Measurements from ENCODE around the gene GNAL.

DNA sequence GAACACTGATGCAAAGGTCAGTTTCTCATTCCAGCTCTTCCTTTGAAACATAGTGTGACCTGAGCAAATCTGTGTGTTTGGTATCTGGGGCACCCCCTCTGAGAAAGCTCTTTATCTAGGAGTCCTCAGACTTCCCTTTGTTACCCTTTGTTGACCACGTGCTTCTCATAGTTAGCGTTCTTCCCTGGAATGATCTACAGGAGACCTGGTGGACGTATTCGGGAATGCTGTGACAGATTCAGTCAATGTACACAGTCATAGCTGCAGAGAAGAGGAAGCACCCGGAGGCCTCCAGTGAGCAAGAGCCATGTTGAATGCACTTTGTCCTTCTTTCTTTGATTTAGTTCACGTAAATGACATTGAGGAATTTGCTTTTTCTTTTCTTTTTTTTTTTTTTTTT is 151.4 kb downstream of the GNAL start:
- TF ChIP-seq, protein P1, sequence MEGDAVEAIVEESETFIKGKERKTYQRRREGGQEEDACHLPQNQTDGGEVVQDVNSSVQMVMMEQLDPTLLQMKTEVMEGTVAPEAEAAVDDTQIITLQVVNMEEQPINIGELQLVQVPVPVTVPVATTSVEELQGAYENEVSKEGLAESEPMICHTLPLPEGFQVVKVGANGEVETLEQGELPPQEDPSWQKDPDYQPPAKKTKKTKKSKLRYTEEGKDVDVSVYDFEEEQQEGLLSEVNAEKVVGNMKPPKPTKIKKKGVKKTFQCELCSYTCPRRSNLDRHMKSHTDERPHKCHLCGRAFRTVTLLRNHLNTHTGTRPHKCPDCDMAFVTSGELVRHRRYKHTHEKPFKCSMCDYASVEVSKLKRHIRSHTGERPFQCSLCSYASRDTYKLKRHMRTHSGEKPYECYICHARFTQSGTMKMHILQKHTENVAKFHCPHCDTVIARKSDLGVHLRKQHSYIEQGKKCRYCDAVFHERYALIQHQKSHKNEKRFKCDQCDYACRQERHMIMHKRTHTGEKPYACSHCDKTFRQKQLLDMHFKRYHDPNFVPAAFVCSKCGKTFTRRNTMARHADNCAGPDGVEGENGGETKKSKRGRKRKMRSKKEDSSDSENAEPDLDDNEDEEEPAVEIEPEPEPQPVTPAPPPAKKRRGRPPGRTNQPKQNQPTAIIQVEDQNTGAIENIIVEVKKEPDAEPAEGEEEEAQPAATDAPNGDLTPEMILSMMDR (IDR thresholded peaks at IDR 0.05; ENCODE audit: insufficient read depth, low read depth, low read length) = no peak
- TF ChIP-seq EZH2 (IDR thresholded peaks at IDR 0.05; ENCODE audit: insufficient read depth, low read length) = no peak
